Retinal pigment epithelial cell (primary cell): ENCODE measurements around the gene PRR14.
A peak's percentile ranks its signal among the peaks of the same experiment; 100 is the strongest.
"Not testable (repeated sequence)": the region's sequence is repeated elsewhere in the genome, so short reads cannot be mapped to it uniquely, and the experiment has no call there.

Experiments used
- DNase-seq: peaks from one replicate; pipeline ENCODE4 v3.0.0-alpha.2; 2010; ENCODE audit warnings: low read depth
- H3K4me3 ChIP-seq: 2 replicates; pipeline ENCODE4 v1.5.1; 2011; ENCODE audit warnings: mild to moderate bottlenecking, low read length, control low read depth, moderate library complexity
- CTCF ChIP-seq: conservative IDR thresholded peaks from 2 replicates; pipeline ENCODE4 v1.5.1; 2011; ENCODE audit warnings: low read depth, low read length, control low read depth, inconsistent platforms

PRR14 gene

GRCh38 chr16:30620169-30620568, 30.6 kb upstream of the PRR14 start:
- DNase-seq = no peak
- no peak overlapping the region for H3K4me3 ChIP-seq
- no peak for TF ChIP-seq CTCF

GRCh38 chr16:30621765-30622164, 29.0 kb upstream of the PRR14 start:
- no peak for TF ChIP-seq CTCF
- H3K4me3 ChIP-seq = no peak overlapping the region
- no peak for DNase-seq

- no peak for TF ChIP-seq CTCF
- DNase-seq = no peak
- H3K4me3 ChIP-seq = no peak overlapping the region
Measured at GRCh38 chr16:30622455-30623032, 28.2 kb upstream of the PRR14 start.

- H3K4me3 ChIP-seq = no peak overlapping the region
- DNase-seq = no peak
- no peak for TF ChIP-seq CTCF
Measured at GRCh38 chr16:30623536-30624283, 27.1 kb upstream of the PRR14 start.

GRCh38 chr16:30626236-30626635, 24.5 kb upstream of the PRR14 start:
- DNase-seq = no peak
- no peak for TF ChIP-seq CTCF
- no peak overlapping the region for H3K4me3 ChIP-seq

- DNase-seq = no peak
- peak; percentile 97 for TF ChIP-seq CTCF
- no peak overlapping the region for H3K4me3 ChIP-seq
Measured at GRCh38 chr16:30628628-30629540, 21.9 kb upstream of the PRR14 start.

GRCh38 chr16:30632454-30632853, 18.3 kb upstream of the PRR14 start:
- not testable (repeated sequence) for H3K4me3 ChIP-seq, DNase-seq
